ENCODE measurements around the gene CAMKMT. TPM values are rescaled to one million over a fixed set of nuclear protein-coding genes. Genes with fewer than 3 reads are reported as not detected.

Gene CAMKMT
- total and polyA plus RNA-seq, 2 donors (not counting 1 experiment from before 2014, with no cell fraction given): 6.2 to 23.3 TPM

- ChIA-PET CTCF (interaction anchor here (1.4 kb wide), 1 partner anchor 54 kb away, joined by 3 read pairs; no protein-coding TSS in a partner anchor), POLR2A (no interaction called here)
- intact Hi-C loops (cut with micrococcal nuclease): no loop called here
- H3K4me1 ChIP-seq (ENCODE audit: control insufficient read depth in 2 of 2, insufficient read depth in 2 of 2, low read length in 2 of 2): peaks cover 0 to 8% of the 10 kb centered on the region in 2 donors
- H3K27ac ChIP-seq (ENCODE audit: low read length in 2 of 2): no peak overlapping the region
- TF ChIP-seq CTCF (IDR thresholded peaks at IDR 0.05) (no peak), EZH2 (IDR thresholded peaks at IDR 0.05; ENCODE audit: borderline replicate concordance, insufficient read depth, low read depth, low read length, poor library complexity, severe bottlenecking) (no peak)
- Mint-ChIP-seq H3K4me1 (peaks cover 10% of the 10 kb centered on the region), H3K27me3 (no peaks in the 10 kb centered on the region), H3K9me3 (ENCODE audit: insufficient read depth) (peaks cover 7% of the 10 kb centered on the region), H3K27ac (no peak overlapping the region), H3K4me3 (no peak overlapping the region)
- no peak overlapping the region for H3K4me2 ChIP-seq (replicated peaks; ENCODE audit: low read depth, low read length, poor library complexity, severe bottlenecking)
- no peak overlapping the region for H3K9ac ChIP-seq (ENCODE audit: low read length)
- no peaks in the 10 kb centered on the region for H3K79me2 ChIP-seq (ENCODE audit: control insufficient read depth, insufficient read depth, low read length)
- no peaks in the 10 kb centered on the region for H4K20me1 ChIP-seq (ENCODE audit: control insufficient read depth, insufficient read depth, low read length, poor library complexity, severe bottlenecking)
- H3K4me3 ChIP-seq (ENCODE audit: control extremely low read depth in 1 of 5, extremely low read depth in 1 of 5, insufficient read depth in 1 of 5, low read depth in 2 of 5, low read length in 4 of 5): no peak overlapping the region
- H3K36me3 ChIP-seq (replicated peaks in 1 of 2; ENCODE audit: control extremely low read depth in 1 of 2, control insufficient read depth in 1 of 2, extremely low read depth in 1 of 2, insufficient read depth in 2 of 2, low read length in 1 of 2): no peaks in the 10 kb centered on the region
- H3K27me3 ChIP-seq (replicated peaks in 1 of 4; ENCODE audit: control extremely low read depth in 1 of 4, control insufficient read depth in 3 of 4, insufficient read depth in 4 of 4, low read length in 3 of 4): no peaks in the 10 kb centered on the region
- no peak for DNase-seq
- no CpG with 5 or more reads among the region's 1 CpG for WGBS (ENCODE audit: insufficient coverage)
- H2AFZ ChIP-seq (ENCODE audit: insufficient read depth, low read depth, low read length, poor library complexity, severe bottlenecking): no peak overlapping the region
- peaks cover 8 to 11% (median 8%) of the 10 kb centered on the region in 3 donors for H3K9me3 ChIP-seq (ENCODE audit: control extremely low read depth in 1 of 3, control insufficient read depth in 2 of 3, insufficient read depth in 1 of 3, low read length in 2 of 3)
- no peak for ATAC-seq (ENCODE audit: low read depth)
Measured at GRCh38 chr2:44533508-44533907, 171.8 kb downstream of the CAMKMT start.

DNA sequence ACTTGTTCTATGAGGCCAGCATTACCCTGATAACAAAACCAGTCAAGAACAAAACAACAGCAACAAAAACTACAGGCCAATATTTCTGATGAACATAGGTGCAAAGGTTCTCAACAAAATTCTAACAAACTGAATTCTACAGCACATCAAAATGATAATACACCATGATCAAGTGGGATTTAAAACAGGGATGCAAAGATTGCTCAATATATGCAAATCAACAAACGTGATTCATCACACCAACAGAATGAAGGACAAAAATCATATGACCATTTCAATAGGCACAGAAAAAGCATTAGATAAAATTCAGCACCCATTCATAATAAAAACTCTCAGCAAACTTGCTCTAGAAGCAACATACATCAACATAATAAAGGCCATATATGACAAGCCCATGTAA, 173.6 kb downstream of the CAMKMT start:
- no peaks in the 10 kb centered on the region for H3K27me3 ChIP-seq (replicated peaks in 1 of 4; ENCODE audit: control extremely low read depth in 1 of 4, control insufficient read depth in 3 of 4, insufficient read depth in 4 of 4, low read length in 3 of 4)
- H3K36me3 ChIP-seq (replicated peaks in 1 of 2; ENCODE audit: control extremely low read depth in 1 of 2, control insufficient read depth in 1 of 2, extremely low read depth in 1 of 2, insufficient read depth in 2 of 2, low read length in 1 of 2): no peaks in the 10 kb centered on the region
- WGBS (ENCODE audit: insufficient coverage): 89% methylated on average over 1 of the region's 1 CpG
- H3K9me3 ChIP-seq (ENCODE audit: control extremely low read depth in 1 of 3, control insufficient read depth in 2 of 3, insufficient read depth in 1 of 3, low read length in 2 of 3): peaks cover 8 to 11% (median 8%) of the 10 kb centered on the region in 3 donors
- Mint-ChIP-seq H3K9me3 (ENCODE audit: insufficient read depth) (peaks cover 7% of the 10 kb centered on the region), H3K27ac (no peak overlapping the region), H3K4me3 (no peak overlapping the region), H3K27me3 (no peaks in the 10 kb centered on the region), H3K4me1 (peaks cover 10% of the 10 kb centered on the region)
- no peaks in the 10 kb centered on the region for H3K79me2 ChIP-seq (ENCODE audit: control insufficient read depth, insufficient read depth, low read length)
- ChIA-PET POLR2A (no interaction called here), CTCF (no interaction called here)
- ATAC-seq (ENCODE audit: low read depth) (no peak), DNase-seq (no peak)
- no peak overlapping the region for H3K4me2 ChIP-seq (replicated peaks; ENCODE audit: low read depth, low read length, poor library complexity, severe bottlenecking)
- no peak overlapping the region for H3K4me3 ChIP-seq (ENCODE audit: control extremely low read depth in 1 of 5, extremely low read depth in 1 of 5, insufficient read depth in 1 of 5, low read depth in 2 of 5, low read length in 4 of 5)
- TF ChIP-seq EZH2 (IDR thresholded peaks at IDR 0.05; ENCODE audit: borderline replicate concordance, insufficient read depth, low read depth, low read length, poor library complexity, severe bottlenecking) (no peak), CTCF (IDR thresholded peaks at IDR 0.05) (no peak)
- no peak overlapping the region for H3K27ac ChIP-seq (ENCODE audit: low read length in 2 of 2)
- intact Hi-C loops (cut with micrococcal nuclease): no loop called here
- no peak overlapping the region for H3K9ac ChIP-seq (ENCODE audit: low read length)
- H2AFZ ChIP-seq (ENCODE audit: insufficient read depth, low read depth, low read length, poor library complexity, severe bottlenecking): no peak overlapping the region
- H4K20me1 ChIP-seq (ENCODE audit: control insufficient read depth, insufficient read depth, low read length, poor library complexity, severe bottlenecking): no peaks in the 10 kb centered on the region
- peaks cover 0 to 8% of the 10 kb centered on the region in 2 donors for H3K4me1 ChIP-seq (ENCODE audit: control insufficient read depth in 2 of 2, insufficient read depth in 2 of 2, low read length in 2 of 2)

All from B cell (primary cell).